Measurements from ENCODE around the gene TP73.
A peak's percentile ranks its signal among the peaks of the same experiment; 100 is the strongest.

Gene TP73

DNA sequence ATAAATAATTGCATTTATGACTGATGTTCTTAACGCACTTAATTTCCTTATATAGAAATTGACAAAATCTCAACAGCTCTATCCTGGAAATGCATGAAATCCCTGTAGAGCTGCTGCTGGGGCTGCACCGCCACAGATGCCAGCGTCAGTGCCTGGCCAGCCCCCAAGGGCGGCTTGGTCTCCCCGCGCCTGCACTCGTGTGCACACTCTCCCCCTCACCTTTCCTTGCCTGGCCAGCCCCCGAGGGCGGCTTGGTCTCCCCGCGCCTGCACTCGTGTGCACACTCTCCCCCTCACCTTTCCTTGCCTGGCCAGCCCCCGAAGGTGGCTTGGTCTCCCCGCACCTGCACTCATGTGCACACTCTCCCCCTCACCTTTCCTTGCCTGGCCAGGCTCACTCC is 16.2 kb upstream of the TP73 start:
- no peak for DNase-seq

DNA sequence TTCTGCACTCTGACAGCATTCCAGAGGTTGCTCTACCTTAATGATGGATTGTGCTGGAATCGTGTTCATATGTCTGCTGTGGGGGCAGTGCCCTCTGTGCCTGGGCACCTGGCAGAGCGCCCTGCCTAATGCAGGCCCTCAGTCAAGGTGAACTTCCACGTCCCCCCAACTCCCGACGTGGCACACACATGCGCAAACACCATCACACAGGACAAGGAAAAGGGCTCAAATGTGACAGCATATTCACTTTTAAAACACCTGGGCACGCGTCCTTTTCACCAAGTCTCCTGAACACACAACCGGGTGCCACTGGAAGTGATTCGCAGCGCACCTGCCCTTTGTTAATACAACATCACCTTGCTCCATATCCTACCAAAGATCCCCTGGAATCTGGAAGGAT is 15.8 kb upstream of the TP73 start:
- DNase-seq = no peak

DNA sequence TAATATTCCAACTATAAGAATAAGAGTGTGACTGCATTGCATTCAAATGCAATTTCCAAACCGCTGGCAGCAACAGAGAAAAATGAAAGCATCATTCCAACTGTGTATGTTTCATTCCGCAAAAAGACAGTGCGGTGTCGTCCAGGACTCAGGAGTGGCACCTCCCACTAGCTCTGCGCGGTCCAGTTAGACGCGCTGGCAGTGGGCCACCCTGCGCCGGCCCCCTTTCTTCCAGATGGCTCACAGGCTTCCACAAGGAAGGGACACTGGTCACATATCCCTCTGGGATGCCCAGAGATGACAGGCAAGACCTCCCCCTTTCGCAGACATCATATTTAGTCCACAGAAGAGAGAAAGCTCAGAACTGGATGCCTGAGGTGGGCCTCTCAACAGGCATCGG is 14.3 kb upstream of the TP73 start:
- no peak for DNase-seq

DNA sequence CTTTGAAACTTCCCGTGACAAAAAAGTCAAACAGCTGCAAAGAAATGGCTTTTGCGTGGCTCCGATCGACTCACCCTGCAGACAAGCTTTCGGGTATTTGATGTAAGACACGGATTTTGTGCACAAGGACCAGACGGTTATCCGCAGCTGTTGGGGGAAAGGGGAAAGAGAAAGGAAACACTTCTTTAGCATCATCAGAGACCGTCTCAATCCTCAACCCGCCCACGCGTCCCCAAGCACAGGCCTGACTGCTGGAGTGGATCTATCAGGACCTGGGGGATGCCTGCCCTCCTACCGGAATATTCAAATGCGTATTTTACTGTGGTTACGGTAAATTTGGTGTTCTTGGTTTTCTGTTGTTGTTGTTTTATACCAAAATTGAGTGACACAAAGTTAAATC is 13.6 kb upstream of the TP73 start:
- DNase-seq = no peak

DNA sequence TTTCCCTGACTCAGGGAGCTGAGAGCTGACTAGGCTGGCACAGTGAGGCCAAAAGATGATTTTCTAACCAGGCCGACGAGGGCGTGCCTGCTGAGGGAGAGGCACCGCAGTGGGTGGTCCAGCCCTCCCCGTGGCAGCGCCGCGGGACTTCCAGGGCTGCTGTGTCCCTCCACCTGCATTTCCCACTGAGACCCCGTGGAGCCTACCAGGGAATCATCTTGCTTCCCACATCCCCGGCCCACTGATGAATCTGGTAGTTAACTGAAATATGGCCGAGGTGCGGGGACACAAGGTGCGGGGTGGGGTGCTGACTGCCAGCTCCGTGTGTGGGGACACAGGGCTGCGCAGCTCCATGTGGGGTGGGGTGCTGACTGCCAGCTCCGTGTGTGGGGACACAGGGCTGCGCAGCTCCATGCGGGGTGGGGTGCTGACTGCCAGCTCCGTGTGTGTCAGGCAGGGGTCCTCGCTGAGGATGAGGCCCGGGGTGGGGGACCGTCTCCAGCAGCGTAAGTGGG is 12.9 kb upstream of the TP73 start:
- DNase-seq = no peak

DNA sequence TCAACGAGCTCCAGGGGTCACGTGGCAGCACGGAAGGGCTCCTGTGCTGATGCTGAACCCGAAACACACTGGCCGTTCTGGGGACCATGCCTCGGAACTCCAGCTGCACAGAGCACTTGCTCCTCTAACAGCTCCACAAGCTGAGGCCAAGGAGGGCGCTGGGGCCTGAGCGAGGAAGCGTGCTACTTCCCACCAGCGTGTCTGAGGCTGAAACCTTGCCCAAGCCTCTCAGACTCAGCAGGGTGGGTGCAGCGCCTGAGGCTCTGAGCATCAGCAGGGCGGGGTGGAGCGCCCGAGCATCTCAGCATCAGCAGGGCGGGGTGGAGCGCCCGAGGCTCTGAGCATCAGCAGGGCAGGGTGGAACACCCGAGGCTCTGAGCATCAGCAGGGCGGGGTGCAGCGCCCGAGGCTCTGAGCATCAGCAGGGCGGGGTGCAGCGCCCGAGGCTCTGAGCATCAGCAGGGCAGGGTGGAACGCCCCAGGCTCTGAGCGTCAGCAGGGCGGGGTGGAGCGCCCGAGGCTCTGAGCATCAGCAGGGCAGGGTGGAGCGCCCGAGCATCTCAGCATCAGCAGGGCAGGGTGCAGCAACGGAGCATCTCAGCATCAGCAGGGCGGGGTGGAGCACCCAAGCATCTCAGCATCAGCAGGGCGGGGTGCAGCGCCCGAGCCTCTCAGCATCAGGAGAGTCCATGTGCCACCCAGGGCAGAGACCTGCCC is 12.0 kb upstream of the TP73 start:
- DNase-seq = no peak

DNA sequence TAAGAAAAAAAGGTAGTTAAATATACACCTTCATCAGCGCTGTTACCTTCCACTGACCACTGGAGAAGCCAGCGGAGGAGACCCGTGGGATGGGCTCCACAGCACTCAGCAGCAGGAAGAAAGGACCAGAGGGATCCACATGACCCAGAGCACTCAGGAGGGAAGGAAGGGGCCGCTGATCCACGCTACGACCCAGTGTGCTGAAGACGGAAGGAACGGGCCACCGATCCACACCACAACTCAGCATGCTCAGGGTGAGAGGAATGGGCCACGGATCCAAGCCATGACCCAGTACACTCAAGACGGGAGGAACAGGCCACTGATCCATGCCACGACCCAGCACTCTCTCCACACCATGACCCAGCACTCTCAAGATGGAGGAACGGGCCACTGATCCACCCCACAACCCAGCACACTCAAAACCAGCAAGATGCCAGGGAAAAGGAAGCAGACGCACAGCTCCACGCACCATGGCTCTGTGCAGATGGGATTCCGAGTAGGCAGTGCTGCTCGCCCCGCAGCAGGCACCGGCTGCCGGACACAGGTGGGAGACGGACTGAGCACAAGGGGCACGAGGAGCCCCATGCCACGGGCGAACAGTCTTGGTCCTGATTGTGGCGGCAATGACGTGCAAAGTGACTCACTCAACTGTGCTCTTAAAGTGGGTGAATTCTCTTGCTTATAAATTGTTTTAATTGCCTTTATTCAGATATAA is 11.1 kb upstream of the TP73 start:
- no peak for DNase-seq

DNA sequence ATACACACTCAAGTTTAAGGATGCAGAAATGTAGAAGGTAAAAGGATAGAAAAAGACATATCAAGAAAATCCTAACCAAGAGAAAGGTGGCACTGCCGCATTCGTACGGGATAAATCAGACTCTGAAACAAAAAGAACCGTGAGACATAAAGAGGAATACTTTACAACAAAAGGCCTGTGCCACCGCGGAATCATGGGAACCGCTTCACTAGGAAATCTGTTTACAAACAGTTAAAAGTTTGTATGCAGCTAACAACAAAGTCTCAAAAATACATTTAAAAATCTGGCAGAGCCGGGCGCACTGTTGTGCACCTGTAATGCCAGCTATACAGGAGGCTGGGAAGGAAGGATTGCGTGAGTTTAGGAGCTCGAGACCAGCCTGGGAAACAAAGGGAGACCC is 10.5 kb upstream of the TP73 start:
- DNase-seq = no peak

DNA sequence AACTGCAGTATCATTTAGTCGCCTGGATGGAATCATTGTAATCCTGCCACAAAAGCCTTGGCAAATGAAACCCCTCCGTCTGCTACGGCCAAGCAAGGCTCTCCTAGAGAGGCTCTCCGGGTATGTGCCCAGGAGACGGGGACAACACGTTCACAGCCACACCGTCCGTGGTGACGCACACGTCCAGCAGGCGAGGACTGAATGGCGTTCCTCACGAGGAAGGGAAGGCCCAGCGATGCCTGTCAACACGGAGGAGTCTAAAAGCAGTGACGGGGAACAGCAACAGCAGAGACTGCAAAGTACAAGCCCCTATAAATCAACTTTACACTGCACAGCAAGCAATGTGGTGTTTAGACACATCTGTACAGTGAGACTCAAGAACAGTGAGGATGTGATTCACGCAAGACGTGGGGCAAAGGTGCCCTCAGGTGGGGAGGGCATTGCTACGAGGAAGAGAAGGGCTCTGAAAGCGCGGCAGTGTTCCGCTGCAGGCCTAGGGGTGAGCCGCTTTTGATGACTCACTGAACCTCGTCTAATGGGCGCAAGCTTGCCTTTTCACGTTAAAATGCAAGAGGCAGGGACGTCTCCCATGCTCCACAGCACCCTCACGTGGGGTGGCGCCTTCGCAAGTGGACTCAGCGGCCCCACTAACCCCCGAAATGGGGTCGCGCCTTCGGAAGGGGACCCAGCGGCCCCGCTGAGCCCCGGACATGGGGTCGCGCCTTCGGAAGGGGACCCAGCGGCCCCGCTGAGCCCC is 9.2 kb upstream of the TP73 start:
- no peak for DNase-seq

DNA sequence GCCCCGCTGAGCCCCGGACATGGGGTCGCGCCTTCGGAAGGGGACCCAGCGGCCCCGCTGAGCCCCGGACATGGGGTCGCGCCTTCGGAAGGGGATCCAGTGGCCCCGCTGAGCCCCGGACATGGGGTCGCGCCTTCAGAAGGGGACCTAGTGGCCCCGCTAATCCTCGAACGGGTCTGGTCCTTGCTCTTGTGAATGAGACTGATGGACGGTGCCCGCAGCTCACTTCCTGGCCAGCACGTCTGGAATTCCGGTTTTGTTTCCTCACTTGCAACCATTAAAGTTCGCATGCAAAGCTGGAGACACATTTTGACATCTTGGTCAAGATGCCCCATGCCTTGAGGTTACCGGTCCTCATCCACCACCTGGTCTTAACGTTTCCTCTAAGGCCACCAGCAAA is 8.0 kb upstream of the TP73 start:
- no peak for DNase-seq

DNA sequence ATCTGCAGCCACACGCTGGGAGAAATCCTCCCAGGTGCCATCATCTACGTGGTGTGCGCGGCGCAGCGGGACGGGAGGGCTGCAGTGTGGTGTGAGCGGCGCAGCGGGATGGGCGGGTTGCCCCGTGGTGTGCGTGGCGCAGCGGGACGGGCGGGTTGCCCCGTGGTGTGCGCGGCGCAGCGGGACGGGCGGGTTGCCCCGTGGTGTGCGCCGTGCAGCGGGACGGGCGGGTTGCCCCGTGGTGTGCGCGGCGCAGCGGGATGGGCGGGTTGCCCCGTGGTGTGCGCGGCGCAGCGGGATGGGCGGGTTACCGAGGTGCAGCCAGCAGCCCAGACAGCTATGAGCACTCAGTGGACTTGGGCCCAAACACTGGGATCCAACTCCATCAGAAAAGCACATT is 7.1 kb upstream of the TP73 start:
- no peak for DNase-seq

DNA sequence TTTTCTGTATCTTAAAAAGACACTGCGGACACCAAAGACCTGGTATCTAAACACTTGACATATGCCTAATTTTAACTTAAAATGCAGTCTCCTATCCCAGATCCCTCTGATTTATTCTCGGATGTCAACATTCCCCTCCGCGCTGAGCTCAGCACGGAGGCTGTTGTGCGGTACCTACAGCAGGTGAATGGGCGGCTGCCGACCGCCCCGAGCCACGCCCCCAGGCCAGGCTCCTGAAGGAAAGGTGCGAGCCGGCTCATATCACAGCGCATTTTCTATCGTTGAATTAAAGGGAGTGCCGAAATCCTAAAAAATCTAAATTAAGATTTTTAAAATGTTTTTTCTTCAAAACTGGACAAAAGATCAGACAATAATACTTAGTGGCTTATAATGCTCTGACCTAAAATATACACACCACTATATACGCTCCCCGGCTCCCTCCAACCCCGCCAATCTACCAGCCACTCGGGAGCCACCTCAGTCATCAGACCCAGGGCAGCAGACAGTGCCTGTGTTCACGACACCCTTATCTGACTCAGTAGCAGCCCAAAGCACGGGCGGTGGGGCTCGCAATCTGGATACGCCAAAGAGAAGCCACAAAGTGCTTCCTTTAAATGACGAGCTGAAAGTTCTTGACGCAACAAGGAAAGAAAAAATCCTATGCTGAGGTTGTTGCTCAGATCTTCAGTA is 6.5 kb upstream of the TP73 start:
- DNase-seq = no peak

DNA sequence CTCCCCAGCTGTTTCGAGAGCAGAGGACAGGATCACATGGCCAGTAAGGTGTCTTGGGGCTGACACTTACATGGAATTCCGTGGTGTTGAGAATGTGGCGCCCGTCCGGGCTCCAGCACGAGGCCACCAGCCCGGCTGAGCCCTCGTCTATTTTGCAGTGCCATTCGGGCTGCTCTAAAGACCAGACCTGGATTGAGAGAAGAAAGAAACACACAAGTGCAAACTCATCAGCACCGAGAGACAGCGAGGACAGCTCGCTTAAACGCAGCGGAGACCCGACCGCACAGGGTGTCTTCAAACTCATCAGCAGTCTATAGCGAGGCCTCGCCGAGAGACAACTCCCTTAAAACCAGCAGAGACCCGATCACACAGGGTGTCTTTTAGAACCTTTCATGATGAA is 5.7 kb upstream of the TP73 start:
- DNase-seq = no peak

DNA sequence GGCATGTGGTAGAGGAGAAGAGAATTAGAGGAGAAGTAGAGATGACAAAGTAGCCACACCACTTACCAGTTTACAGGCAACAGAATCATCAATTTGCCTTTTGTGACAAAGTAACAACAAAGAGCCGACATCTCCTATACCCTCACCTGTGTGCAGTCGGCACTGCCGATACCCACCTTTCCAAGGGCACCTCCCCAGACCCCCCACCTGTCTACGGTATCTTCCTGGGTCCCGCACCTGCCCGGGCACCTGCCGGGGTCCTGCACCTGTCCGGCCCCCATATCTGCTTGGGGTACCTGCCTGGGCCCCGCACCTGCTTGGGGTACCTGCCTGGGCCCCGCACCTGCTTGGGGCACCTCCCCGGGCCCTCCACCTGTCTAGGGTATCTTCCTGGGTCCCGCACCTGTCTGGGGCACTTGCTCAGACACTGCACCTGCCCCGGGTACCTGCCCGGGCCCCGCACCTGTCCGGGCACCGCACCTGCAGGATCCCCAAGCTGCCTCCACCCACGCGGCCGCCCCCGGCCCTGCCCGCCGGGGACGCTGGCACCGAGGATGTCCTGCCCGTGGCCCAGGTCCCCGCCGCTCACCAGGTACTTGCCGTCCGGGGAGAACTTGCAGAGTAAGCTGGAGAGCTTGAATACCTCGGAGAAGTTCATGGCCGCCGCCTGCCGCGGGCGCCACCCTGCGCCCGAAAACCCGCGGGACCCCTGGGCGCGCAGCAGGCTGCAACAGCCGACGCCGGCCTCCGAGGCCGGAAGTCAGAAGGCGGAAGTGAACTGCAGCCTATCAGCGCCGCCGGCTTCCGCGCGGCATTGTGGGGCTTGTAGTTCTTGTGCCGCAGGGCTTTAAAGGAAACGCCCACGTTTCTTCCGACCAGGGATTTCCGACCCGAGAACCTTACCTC is 2.7 kb upstream of the TP73 start, which contains the start of gene WRAP73:
Gene WRAP73, minus strand, starts transcription at position 762 of the 906 bp plus-strand sequence. Its CDS starts 104 bp downstream, at position 658.
- DNase-seq = peak; percentile 77 to 90

DNA sequence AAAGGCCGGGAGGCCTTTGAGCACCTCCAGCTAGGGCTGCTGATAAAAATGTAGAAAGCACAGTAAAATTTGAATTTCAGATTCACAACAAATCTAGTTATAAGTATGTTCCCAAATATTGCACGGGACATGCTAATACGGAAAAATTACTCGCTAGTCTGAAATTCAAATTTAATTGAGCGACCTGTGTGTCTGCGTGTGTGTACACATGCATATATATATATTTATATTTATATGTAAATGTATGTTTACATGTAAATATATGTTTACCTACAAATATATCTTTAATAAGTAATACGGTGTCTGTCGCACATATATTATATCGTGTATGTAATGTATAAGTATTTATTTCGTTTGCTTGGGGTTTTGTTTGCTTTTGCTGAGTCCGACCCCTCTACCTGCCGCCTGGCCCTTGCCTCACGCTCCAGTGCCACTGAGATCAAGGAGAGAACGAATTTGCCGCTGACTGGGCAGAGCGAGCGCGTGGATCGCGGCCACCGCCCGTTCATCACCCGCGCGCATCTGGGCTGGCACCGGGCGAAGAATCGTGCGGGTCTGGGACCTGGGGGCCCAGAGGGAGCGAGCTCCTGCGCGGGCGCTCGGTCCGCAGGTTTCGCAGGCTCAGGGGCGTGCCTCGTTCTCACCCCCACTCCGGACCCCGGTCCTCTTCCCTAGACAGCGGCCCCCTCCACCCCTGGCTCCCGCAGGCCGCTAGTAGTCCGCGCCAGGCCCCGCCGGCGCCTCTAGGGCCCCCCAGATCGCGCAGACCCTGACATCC is 1.9 kb upstream of the TP73 start:
- no peak for DNase-seq

DNA sequence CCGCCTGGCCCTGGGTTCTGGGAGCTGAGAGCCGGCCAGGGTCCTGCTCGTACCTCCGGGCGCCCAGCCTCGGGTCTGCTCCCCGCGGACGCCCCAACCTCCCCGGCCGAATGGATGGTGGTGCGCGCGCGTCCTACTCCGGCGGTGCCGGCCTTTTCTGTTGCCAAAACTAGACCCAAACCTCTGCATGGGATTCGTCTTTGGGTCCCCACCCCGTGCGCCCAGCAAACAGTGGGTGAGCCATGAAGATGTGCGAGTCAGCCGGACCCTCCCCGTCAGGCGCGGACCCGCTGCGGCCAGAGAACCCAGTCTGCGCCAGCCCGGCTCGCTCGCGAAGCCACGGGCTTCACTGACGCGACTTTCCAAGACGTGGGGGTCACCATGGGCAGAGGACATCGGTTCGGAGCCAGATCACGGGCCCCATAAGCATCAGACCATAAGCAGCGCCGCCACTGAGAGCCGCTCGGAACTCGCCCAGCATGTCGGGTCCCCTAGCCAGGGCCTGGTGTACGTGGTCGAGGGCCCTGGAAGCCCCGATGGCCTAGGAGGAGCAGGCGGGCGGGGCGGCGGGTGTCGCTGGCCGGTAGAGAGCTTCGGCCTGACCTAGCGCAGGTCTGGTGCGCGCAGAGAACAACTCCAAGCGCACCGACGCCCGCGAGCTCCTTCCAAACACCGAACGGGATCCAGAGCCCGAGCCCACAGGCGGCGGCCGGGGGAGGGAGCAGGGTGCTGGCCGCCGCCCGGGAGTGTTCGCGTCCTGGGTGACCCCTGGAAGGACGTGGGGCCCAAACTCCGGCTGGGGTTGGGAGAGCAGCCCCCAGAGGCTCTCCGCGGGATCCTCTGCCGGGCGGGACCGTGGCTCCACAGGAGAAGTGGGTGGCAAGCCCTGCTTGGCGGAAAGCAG is 1.0 kb upstream of the TP73 start:
- DNase-seq = peak in 1 of 2 experiments; percentile 31

DNA sequence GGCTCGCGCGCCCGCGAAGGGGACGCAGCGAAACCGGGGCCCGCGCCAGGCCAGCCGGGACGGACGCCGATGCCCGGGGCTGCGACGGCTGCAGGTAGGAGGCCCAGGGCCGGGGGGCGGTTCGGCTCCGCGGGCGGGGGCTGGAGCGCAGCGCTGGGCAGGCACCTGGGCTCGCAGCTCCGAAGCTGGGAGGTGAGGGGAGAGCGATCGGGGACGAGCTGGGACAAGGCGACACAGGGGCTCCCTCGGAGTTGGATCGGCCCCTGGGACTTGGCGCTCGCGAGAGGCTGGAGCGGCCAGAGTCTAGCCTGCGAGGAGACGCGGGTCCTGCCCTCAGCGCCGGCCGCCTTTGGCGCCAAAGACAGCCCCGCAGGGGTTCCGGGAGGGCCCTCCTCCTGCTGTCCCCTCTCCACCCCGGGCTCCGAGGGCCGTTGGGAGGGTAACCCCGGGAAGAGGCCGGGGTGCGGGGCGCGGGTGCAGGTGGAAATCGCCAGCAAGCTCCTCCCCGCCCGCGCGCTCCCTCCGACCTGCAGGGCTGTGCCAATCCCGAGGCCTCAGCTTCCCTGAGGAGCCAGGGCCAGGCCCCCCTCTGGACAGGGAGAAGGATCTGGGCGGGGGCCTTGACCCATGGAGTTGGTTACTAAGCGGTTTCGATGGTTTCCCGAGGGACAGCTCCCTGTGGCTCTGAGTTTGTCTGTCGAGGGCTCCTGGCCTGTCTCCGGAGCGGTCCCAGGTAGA is 401 bp downstream of the TP73 start:
- DNase-seq = peak in 1 of 2 experiments; percentile 29

DNA sequence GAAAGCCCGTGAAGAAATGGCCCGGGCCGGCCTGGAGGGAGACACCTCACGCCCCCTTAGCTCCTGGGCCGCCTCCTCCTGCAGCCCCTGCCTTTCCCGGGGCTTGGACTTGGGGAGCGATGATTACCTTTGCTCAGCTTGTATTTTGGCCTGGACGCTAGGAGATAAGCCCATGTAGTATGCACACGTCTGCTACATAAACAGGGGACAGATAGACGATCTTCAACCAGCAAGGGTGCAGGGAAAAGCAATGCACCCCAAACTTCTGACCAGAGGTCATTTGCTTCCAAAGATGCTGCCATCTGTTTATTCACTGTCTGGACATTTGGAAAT is 936 bp downstream of the TP73 start:
- DNase-seq = no peak

DNA sequence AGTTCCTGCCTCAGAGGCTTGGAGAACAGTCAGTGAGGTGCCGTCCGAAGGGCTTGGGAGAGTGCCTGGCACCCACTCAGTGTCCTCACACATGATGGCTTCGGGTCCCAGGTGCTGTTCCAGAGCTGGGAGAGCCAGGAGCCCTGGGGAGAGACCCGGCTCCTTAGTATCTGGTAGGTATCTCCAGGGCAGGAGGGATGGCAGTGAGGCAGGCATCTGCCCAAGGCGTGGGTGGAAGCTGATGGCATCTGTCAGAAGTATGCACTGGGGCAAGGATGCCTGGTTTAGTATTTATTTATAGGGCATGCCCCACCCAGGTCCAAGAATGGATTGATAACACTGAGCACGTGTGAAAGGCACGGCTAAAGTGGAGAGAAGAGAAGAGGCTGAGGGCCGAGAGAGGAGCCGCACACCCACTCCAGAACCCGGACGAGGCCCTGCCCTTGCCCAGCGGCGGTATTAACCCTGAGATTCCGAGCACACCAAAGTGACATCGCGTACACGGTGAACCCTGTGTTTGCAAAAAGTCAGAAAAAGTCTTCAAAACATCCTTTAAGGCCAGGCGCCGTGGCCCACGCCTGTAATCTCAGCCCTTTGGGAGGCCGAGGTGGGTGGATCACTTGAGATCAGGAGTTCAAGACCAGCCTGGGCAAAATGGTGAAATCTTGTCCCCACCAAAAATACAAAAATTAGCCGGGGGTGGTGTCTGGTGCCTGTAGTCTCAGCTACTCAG is 2.4 kb downstream of the TP73 start:
- no peak for DNase-seq
